Muscle of back (tissue), 11 donors: ENCODE data around the gene TTYH3. TPM values are rescaled to one million over a fixed set of nuclear protein-coding genes. Genes with fewer than 3 reads are reported as not detected.

ENCODE experiments used
- DNase-seq, 3 donors: peaks; one replicate each; pipeline versions ENCODE4 v3.0.0 to v3.0.0-alpha.2; 2013
- polyA plus RNA-seq, 10 donors: library from polyadenylated mRNA; unstranded; fragments of 120-200 nt; gene quantifications; one replicate each; pipeline ENCODE4 v1.2.1, GENCODE V29; 2013; ENCODE audit not compliant: insufficient read length in 10 of 10

TTYH3 gene
- polyA plus RNA-seq, 10 donors: 61.1 to 129 (median 82.9) TPM

DNA sequence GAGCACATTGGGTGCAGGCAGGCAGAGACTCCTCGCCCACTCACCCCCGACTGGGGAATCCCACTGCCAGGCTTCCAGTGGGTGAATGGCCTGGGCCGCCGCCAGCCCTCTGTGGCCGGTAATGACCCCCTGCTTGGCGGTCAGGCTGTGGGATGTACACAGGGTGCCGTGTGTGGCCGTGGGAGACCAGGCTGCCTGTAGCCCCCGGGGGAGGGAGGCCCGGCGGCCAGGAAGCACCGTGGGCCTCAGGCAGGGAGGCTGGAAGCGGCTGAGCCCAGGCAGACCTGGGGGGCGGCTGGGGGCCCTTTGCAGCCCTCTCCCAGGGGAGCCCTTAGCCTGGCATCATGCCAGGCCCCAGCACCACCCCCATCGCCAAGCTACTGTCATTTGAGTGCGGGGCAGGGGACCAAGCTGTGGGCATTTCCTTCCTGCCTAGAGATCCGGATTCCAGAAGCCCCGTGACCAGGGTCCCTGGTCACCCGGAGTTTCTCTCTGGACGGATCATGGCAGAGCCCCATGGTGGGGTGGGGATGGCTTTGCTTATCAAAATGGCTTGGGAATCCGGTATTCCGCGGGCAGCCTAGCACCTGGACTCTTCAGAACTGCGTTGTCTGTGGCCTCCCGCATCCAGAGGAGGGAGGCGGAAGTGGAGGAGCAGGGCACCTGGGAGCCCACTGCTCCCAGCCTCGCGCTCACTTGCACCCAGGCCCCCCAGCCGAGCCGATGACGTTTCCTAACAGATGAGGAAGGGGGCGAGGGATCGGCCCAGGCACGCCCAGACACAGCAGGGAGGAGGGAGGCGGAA, 1.1 kb downstream of the TTYH3 start:
- peak in 2 of 3 donors; percentile 66 to 89 for DNase-seq

DNA sequence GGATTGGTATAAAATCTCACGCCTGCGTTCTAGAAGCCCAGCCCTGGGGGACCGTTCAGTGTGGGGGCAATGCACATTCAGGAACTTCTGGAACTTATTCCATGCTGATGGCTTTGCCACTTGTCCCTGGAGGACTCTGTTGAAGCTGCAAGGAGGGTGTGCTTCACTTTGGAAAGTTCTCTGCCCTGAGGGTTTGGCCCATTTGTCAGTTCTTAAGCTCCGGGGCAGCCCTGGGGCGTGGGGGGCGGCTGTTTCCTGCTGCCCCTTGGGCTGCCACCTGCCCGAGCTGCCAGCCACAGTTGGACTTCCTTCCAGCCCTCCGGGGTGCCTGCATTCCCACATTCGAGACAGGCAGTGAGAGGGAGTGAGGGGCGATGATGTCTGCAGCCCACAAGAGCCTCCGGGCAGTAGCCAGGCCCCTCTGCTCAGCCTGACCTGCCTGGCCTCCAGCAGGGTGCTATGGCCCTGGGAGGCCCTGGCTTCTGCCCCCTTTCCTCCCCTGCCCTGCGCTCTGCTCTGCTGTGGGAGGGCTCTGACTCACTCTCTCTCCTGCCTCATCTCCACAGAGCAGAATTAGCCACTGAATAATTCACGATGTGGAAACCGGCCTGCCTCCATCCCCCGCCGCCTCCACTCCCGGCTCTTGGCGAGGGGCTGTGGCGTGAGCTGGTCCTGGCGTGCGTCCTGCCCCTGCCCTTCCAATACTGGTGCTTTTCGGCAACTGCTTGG, 1.9 kb downstream of the TTYH3 start:
- peak in 1 of 3 donors; percentile 64 for DNase-seq

DNA sequence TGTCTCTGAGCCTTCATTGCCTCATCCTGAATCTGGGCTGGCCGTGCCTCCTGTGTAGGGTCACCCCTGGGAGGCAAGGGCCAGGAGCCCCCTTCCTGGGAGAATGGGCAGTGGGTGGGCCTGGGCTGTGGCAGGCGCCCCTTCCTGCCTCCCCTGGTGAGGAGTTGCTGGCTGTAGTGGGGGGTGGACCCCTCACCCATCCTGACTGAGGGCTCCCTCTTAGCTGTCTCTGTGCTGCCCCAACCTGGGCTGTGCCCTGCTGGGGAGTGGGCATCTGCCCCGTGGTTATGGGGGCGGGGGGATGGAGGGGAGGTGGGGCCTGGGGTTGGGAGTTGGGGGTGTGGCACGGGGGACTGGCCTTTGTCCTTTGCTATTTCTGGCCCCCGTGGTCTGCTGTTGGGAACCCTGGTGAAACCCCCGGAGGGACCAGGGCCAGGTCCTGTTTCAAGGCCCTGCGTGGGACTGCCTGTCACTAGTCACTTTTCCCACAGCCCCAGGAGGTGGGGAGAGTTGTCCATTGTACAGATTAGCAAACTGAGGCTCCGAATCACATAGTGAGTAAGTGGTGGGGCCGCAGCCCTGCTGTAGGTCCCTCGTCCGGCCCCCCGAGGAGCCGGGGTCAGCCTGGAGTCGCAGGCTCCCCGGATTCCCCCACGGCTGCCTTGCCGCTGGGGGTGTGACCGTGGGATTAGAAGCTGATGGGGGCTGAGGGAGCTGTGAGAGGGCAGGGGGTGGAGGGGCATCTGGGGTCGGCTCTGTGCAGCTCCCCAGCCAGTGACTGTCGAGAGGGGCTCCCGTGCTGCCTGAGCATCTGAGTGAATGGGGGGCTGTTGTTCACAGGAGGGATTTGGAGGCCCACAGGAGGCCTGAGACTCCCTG, 2.7 kb downstream of the TTYH3 start:
- no peak for DNase-seq

DNA sequence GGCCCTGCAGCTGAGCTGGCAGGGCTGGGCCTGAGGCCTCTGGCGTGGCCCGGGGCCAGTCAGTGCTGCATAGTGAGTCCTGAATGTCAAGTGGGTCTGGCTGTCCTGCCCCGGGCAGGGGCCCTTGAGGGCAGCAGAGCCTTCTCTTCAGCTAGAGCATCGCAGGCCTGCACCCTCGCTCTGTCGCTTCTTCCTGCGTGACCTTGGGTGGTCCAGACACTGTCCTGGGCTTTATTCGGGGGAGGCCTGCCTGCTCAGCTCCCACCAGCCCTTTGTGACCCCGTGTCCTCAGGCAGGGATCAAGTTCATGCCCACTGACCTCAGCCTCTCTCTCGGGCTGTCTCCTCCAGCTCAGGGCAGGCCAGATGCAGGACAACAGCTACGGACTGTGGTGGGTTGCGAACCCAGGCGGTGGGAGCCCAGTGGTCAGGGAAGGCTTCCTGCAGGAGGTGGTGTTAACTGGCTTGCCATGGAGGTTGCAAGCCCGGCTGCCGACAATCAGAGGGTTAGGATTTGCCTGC, 3.4 kb downstream of the TTYH3 start:
- no peak for DNase-seq

DNA sequence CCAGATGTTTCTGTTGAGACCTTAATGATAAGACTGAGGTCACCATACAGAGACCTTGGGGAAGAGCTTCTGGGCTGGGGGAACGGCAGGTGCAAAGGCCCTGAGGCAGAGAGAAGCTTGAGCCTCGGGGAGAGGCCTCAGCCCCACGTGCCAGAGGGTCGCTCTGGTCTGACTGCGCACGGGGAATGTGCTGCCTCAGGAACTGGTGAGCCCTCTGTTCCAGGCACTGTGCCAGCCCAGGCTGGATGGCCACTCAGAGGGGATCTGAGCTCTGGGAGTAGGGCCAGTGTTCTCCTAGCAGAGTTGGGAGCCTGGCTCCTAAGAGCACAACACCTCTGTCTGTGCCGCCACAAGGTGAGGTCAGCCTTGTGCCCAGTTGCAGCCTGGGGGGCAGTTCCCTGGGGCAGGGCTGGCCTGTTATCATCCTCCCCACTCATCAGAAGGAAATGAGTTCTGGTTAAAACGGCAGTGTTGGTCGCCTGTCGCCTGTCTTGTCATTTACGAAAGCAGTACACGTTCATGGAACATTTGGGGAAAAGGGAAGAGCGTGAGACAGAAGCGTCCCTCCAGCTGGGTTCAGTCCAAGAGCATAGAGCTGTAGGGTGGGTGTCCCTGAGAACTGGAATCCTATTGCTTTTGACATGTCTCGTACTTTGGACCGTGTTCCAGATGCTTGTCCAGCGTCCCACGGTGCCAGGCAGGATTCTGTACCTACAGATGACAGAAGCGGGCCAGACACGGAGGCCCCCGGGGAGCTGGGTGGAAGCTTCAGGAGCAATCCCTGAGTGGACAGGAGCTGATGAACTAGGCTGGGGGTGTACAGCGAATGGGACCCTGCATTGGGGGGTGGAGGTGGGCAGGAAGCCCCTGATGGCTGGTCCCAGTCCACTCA, 4.3 kb downstream of the TTYH3 start:
- peak in 1 of 3 donors; percentile 71 for DNase-seq

DNA sequence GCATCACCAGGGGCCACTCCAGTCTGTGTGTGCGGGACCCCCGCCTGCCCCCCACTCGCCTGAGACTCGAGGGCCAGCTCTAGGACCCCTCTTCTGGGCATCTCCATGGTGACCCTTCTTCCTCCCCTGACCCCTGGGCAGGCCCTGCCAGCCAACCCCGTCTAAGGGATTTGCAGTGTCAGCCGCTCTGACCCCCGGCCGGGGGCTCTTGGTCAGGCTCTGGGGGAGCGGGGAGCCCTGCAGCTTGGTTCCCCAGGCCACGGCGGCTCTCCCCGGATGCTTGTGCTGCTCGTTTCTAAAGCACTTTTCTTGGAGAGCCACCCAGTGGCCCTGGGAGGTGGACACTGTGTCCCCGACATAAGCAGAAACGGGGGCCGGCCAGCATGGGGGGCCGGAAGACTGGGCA, 5.3 kb downstream of the TTYH3 start:
- DNase-seq: no peak

DNA sequence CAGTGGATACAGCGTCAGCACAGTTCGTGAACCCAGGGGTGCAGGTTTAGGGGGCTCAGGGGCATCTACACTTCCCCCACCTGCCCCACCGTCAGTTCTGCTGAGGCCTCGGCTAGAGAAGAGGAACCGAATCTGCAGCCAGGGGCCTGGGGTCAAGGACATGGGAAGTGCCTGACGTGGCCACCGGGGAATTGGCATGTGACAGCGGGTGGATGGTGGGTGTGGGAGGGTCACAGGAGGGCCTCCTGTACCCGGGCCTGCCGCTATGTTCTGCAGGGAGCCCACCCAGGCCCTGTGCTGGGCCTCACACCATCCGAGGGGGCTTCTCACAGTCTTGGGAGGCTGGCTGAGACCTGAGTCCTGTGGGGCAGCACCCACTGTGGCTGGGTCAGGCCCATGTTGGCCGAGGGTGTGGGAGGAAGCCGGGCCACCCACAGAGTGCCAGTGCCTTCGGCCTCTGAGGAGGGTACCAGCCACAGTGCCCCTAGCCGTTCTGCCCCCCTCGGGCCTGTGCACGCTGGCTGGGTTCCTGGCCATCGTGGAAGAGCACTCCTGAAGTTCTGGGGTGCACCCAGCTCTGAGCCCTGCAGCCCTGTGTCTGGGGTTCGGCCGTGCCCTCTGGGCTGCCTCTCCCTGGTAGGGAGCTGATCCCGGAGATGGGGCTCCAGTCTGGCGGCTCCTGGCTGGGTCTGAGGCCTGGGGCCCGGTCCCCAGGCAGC, 5.9 kb downstream of the TTYH3 start:
- DNase-seq: peak in 1 of 3 donors; percentile 76

DNA sequence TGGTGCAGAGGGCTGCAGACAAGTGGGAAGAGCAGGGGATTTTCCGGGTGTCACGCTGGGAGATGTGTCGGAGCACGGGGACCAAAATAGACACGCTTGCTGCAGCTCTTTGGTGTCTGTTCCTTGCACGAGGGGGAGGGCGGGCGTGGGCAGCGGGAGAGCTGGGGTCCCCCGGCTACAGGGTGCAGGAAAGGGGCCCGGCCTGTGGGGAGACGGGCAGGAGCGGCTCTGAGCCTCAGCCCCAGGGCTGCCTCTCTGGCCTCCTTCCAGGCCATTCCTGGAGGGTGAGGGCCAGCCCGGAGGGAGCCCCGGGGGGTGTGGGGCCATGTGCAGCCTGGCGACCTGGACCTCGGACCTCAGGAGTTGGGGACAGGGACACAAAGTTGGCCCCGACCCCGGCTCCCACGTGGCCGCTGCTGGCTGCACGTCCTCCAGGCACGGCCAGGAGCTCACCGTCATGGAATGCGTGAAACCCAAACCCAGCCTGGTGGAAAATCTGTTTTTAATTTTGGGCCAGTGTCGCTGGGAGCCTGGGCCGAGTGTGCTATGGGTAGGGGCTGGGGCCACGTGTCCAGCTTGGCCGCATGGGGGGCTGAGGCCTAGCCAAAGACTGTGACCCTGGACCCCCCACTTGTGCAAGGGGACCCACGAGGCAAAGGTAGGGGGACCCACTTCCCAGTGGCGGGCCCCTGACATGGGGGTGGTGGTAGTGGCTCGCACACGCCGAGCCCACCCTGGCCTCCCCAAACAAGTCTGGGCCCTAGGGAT, 6.6 kb downstream of the TTYH3 start:
- peak; percentile 80 to 88 (median 82) for DNase-seq

DNA sequence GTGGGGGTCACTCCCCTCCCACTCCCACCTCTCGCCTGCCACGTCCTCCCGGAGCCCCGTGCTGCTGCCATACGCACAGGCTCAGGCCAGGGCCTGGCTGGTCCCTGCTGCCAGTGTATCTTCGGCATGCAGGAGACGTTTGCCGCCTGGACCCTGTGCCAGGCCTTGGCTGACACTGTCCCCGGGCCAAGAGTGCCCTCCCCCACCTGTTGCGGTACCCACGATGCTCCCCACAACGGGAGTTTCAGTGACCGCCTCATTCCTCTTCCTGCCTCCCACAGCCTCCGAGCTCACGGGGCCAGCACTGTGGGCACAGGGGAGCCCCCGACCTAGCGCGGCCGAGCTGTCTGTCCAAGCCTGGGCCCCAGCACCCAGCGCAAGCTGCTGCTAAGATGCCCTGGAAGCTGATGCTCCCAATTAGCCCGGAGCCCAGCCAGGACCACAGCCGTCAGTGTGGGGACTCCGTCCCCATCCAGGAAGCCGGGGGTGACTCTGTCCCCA, 7.4 kb downstream of the TTYH3 start:
- no peak for DNase-seq

DNA sequence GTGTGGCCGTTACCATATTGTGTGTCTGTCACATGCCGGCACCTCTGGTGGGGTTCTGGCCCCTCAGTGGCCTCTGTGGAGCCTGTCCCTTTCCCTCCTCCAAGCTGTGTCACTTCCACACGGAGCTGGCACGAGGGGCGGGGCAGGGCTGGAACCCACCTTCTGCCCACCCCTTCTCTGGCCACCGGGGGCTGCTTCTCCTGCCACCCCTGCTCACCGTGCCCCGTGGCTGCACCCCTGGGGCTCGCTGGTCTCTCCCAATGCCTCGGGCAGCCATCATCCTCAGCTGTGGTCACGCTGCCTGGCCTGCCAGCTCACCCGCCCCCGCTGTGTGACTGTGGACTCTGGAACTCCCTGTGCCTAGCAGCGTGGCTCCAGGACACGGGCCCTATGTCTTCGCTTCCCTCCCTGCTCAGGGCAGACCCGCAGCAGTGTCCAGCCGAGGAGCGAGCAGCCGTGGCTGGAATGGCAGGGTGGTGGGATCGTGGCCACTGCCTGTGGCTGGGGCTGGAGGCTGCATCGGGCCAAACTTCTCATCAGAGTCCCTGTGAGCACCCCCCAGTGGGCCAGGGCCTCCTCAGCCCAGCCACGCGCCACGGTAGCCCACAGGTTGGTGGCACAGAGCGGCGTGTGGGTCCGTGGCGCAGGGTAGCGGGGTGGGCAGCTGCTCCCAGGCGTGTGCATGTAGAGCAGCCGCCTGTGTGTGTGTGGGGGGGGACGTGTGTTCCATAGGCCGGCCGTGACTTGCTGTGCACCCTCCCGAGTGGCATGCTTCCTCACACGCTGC, 8.1 kb downstream of the TTYH3 start:
- no peak for DNase-seq

DNA sequence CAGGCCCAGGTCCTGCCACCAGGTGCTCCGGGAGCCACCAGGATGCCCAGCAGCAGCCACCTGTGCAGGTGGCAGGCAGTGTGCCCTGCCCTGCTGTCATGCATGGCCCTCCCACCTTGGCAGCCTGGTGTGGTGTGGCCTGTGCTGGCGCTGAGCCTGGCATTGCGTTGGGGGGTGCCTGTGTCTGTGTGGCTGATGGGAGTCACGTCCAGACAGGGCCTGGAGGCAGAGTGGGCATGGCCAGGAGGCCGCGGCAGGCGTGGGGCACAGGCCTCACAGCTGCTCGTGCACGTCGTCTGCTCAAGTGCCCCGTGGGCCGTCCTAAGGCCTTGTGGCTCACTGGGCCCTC, 8.7 kb downstream of the TTYH3 start:
- DNase-seq: no peak

DNA sequence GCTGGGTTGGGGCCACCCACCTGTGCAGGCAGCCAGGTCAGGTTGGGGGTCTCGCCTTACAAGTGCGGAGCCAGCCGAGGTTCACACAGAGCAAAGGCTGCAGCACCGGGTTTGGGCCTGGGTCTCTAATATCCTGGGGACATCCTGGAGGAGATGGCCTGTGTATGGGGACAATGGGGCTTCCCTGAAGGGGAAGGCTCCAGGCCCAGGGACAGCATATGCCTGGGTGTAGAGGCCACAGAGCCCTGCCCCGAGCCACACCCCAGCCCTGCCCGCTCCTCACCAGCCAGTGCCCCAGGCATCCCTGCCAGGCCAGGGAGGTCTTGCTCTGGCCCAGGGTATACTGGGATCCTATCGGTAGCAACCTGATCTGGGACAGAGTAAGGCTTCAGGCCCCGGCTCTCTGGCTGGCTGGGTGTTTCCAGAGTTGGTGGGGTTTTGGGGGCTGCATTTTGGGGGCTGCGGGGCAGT, 9.1 kb downstream of the TTYH3 start:
- DNase-seq: no peak

DNA sequence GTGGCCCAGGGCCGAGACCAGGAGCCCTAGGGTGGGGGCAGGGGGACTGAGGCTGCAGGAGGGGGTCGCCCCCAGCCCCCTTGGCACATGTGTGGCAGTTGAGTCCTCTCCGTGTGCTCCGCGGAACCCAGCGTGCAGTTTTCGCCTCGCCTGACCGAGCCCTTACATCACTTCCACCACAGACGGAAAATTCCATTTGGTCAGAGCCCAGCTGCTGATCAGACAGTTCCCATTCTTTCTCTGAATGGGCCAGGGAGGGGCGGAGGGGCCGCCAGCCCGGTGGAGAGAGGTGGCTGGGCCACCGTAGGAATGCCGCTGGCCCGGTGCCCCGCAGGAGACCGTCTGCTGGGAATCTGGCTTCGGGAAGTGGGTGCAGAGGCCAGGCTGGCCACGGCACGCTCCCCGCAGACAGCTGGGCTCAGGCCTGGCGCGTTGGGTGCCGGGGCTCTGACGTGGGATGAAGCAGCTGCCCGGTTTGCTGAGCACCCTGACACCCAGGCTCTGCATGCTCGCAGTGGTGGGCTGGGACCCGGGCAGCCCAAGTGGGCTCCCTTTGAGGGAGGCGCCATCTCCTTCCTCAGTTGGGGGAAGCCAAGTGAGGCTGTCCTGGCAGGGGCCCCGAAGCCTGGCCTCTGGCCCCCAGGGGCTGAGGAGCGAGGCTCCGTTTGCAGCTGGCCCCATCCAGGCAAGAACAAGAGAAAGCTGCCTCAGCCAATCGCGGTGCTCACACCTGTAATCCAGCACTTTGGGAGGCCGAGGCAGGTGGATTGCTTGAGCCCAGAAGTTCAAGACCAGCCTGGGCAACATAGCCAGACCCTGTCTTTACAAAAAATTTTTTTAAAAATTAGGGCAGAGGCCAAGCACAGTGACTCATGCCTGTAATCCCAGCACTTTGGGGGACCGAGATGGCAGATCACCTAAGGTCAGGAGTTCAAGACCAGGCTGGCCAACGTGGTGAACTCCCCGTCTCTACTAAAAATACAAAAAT, 9.9 kb downstream of the TTYH3 start:
- peak; percentile 92 to 98 (median 96) for DNase-seq

DNA sequence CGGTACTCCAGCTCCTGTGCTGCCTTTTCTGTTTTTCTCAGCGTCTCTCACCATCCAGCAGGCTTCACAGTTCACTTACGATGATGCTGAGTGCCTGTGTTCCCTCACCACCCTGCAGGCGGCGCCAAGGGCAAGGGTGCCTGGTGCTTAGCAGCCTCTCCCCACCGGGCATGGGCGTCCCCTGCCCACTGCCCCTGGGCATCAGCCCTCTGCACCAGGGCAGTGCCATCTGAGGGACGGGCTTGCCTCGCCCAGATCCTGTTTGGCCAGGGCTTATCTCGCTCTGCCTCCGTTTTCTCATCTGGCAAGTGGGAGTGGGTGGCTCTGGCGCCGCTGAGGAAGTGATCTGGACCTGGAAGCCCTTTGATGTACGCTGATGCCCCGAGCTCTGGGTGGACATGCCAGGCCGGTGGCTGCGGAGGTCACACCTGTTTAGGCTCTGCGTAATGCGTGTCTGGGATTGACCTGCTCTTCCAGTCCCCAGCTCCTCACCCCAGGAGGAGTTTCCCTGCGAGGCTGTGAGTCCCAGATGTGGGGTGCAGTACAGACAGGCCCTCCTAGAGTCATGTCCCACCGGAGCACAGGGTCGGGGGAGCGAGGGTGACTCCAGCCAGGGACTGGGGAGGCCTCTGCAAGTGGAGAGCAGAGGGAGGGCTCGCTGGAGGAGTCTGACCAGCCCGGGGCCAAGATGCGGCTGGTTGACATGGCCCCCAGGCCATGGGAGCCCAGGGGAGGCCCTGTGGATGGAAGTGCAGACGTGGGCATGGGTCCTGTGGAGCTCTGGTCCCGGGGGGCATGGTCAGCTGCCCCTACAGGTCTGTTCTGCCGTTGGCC, 11.8 kb downstream of the TTYH3 start:
- no peak for DNase-seq

DNA sequence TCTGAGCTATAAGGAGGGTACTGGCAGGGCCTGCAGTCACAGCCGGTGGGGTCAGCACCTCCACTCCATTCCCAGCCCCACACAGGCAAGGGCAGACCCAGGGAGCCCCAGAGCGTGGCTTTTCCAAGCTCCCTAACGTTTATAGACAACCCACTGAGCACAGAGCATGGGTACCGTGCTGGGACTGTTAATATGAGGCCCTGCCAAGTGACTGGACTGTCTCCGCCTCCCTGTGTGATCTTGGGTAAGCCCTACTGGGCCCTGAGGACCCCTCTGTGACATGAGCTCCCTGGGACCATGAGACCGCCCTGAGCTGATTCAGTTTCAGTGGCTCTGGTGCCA, 12.4 kb downstream of the TTYH3 start:
- DNase-seq: no peak
